AG09309 (cell line): ENCODE measurements around the gene SPINK1.

Experiments used
- DNase-seq: peaks from one replicate; pipeline ENCODE4 v3.0.0-alpha.2; 2010; ENCODE audit warnings: low read depth
- H3K4me3 ChIP-seq: 2 replicates; pipeline ENCODE4 v1.5.1; 2011; ENCODE audit warnings: mild to moderate bottlenecking, low read depth, low read length, moderate library complexity; ENCODE audit not compliant: control insufficient read depth
- TF ChIP-seq, protein P1 (sequence below): IDR thresholded peaks from 2 replicates; pipeline ENCODE4 v1.5.1; 2011; ENCODE audit warnings: mild to moderate bottlenecking, low read depth, low read length, inconsistent platforms; ENCODE audit not compliant: insufficient read depth, control insufficient read depth; ENCODE audit errors: missing control alignments

SPINK1 gene

DNA sequence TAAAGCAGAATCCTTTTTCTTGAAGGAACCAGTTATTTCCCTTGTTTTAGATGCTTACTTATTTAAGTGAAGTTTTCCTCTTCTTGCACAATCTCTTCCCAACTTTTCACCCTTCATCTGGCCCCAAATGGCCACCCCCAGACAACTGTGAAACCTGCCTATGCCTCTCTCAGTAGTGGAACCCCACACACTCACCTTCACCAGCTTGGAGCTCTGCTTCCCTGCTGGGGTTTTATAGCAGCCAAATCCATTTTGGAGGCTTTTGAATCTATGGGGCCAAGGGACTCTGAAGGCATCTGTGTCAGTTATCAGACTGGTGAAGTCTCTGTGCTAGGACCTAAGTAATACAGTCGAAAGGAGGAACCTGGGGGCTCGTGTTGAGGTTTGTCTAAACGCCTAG is 22.9 kb upstream of the SPINK1 start:
- TF ChIP-seq, protein P1, sequence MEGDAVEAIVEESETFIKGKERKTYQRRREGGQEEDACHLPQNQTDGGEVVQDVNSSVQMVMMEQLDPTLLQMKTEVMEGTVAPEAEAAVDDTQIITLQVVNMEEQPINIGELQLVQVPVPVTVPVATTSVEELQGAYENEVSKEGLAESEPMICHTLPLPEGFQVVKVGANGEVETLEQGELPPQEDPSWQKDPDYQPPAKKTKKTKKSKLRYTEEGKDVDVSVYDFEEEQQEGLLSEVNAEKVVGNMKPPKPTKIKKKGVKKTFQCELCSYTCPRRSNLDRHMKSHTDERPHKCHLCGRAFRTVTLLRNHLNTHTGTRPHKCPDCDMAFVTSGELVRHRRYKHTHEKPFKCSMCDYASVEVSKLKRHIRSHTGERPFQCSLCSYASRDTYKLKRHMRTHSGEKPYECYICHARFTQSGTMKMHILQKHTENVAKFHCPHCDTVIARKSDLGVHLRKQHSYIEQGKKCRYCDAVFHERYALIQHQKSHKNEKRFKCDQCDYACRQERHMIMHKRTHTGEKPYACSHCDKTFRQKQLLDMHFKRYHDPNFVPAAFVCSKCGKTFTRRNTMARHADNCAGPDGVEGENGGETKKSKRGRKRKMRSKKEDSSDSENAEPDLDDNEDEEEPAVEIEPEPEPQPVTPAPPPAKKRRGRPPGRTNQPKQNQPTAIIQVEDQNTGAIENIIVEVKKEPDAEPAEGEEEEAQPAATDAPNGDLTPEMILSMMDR = no peak
- no peak for DNase-seq

DNA sequence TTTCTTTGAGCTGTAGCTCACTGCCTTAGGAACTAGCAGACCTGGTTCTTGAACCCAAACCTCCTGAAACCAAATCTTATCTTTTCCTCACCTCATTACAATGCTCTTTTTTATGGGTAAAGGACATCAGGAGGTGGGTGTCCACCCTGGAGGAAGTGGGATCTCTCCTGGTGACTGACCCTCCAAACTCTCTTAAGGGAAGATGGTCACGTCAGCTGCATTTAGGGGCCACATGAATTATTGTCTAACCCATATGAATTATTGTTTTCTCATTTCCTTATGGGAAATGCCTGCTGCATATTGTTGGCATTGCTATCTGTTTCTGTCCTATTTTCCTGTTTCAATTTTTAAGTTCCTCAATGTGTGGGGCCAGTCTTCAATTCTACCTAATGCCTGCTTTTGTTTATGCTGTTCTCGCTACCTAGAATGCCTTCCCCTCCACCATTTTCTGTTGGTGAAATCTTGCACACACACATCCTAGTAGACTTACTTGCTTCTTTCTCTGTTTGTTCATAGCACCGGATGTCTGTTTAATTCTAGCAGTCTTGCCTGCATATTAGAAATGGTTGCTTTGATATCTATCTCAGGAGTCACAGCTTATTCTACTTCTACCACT is 22.0 kb upstream of the SPINK1 start:
- TF ChIP-seq, protein P1 = no peak

More for the DNA sequence above, 22.9 kb upstream of the SPINK1 start:
- H3K4me3 ChIP-seq = no peak overlapping the region

DNA sequence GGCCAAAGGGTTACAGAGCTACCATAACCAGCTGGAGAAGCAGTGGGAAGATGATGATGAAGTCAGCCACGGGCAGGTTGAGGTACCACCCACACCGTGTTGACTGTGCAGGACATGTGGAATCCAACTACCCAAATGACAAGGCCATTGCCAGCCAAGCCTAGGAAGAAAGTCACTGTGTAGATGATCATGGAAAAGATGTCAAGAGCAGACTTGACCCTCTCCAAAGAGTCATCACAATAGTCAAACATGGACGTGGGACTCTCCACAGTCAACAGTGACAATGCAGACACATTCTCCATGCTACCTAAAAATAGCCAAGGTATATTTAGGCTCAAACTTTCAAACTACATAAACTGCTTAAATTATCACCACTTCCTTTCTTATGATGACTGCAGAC is 20.9 kb upstream of the SPINK1 start:
- H3K4me3 ChIP-seq = no peak overlapping the region
- DNase-seq = no peak
- TF ChIP-seq, protein P1 = no peak

More for the DNA sequence above, 22.0 kb upstream of the SPINK1 start:
- DNase-seq = no peak
- H3K4me3 ChIP-seq = no peak overlapping the region

DNA sequence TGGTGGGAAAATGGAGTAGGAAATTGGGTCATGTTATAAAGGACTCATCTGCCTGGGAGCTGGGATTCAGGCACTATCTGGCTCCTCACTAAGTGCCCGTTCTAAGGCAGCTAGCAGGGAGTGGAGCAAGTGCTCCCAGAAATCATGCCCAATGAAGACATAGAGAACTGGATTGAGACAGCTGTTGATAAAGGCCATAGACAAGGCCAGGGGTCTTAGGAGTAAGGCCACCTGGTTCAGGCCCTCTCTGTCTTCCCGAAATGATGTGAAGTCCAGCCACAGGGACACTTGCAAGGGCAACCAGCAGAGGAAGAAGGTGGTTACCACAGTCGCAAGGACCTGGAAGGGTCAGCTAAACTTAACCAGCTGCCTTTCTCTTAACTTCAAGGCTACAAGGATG is 20.1 kb upstream of the SPINK1 start:
- TF ChIP-seq, protein P1 = no peak
- DNase-seq = no peak

DNA sequence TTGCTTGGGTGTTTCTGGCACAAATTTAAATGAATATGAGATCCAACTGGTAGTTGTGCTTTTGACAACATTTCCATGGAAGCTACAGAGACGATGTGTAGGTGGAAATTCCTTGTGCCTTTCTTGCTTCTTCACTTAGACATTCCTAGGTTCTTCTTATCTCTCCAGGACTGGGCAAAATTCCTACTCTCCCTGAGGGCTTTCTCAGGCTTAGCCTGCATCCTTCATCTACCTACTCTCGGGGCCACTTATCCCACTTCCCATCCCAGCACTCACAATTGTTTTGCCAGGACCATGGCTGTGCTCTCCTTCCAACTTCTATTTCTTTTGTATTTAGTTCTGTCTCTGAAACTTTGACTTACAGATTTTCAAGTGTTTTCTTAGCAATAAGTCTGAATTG is 17.8 kb upstream of the SPINK1 start:
- no peak for DNase-seq
- TF ChIP-seq, protein P1 = no peak
- no peak overlapping the region for H3K4me3 ChIP-seq

More for the DNA sequence above, 20.1 kb upstream of the SPINK1 start:
- no peak overlapping the region for H3K4me3 ChIP-seq

DNA sequence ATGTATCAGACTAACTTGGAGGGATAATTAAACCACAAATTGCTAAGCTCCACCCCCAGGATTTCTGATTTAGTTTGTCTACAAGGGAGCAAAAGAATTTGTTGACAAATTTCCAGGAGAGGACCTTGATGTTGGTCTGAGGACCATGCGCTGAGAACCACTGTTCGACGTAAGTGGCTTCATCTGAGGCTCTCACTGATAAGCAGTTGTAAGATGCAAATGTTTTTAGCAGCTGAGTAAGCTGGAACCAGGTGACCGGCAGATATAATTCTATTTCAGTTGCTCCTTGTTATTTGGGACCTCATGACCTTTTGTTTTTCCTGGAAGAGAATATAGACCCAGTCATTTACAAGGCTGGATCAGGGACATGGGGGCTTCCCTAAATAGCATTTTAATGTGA is 14.1 kb upstream of the SPINK1 start:
- no peak overlapping the region for H3K4me3 ChIP-seq
- no peak for DNase-seq
- TF ChIP-seq, protein P1 = no peak
